WTC11 (cell line): ENCODE data around the gene ENOX2. TPM values are rescaled to one million over a fixed set of nuclear protein-coding genes. Genes with fewer than 3 reads are reported as not detected.

Experiments used
- ATAC-seq: fragments of 200-7000 bp; cut with Tn5 transposase; 2 replicates; pipeline ENCODE4 v1.10.0; 2021; ENCODE audit warnings: mild to moderate bottlenecking, moderate library complexity
- CTCF ChIA-PET: fragments of 300-600 bp; sonication (Branson Sonifier 250); formaldehyde crosslinking; loops from one replicate; lab custom pipeline; 2021; ENCODE audit warnings: antibody characterized with exemption; lab: Charles Lee
- POLR2A ChIA-PET: fragments of 350-600 bp; sonication (Branson Sonifier 250); formaldehyde crosslinking; loops from one replicate; lab custom pipeline; 2021; ENCODE audit warnings: antibody characterized with exemption; lab: Charles Lee
- DNase-seq: peaks from one replicate; pipeline ENCODE4 v3.0.0; 2021; ENCODE audit warnings: low spot score
- H3K27ac Mint-ChIP-seq: 2 replicates; pipeline ENCODE4 v1.8.0; 2021; ENCODE audit warnings: mixed read lengths
- H3K27me3 Mint-ChIP-seq: 2 replicates; pipeline ENCODE4 v1.8.0; 2021; ENCODE audit warnings: low read depth, mild to moderate bottlenecking, moderate library complexity, mixed read lengths
- H3K36me3 Mint-ChIP-seq: 2 replicates; pipeline ENCODE4 v1.8.0; 2021; ENCODE audit warnings: mixed read lengths
- H3K4me1 Mint-ChIP-seq: 2 replicates; pipeline ENCODE4 v1.8.0; 2022; ENCODE audit warnings: mixed read lengths
- H3K4me3 Mint-ChIP-seq: 2 replicates; pipeline ENCODE4 v1.8.0; 2021; ENCODE audit warnings: mild to moderate bottlenecking, moderate library complexity, mixed read lengths
- H3K9me3 Mint-ChIP-seq: 2 replicates; pipeline ENCODE4 v1.8.0; 2021; ENCODE audit warnings: mixed read lengths
- KAT7 ChIP-seq: sonication (generic); formaldehyde crosslinking; IDR thresholded peaks from 2 replicates; pipeline ENCODE4 v1.8.1; 2023; ENCODE audit warnings: missing genetic modification reagents, mild to moderate bottlenecking, borderline replicate concordance
- MAX ChIP-seq: sonication (generic); formaldehyde crosslinking; IDR thresholded peaks from 2 replicates; pipeline ENCODE4 v1.8.0; 2022; ENCODE audit warnings: mild to moderate bottlenecking, missing genetic modification reagents
- PREB ChIP-seq: sonication (generic); formaldehyde crosslinking; IDR thresholded peaks from 2 replicates; pipeline ENCODE4 v1.8.1; 2022; ENCODE audit warnings: mild to moderate bottlenecking, missing genetic modification reagents, moderate library complexity, borderline replicate concordance
- RELA ChIP-seq: sonication (generic); formaldehyde crosslinking; IDR thresholded peaks from 2 replicates; pipeline ENCODE4 v1.8.1; 2022; ENCODE audit warnings: missing genetic modification reagents, mild to moderate bottlenecking, borderline replicate concordance
- SMAD3 ChIP-seq: sonication (generic); formaldehyde crosslinking; IDR thresholded peaks from 2 replicates; pipeline ENCODE4 v1.8.0; 2022; ENCODE audit warnings: missing genetic modification reagents, mild to moderate bottlenecking, borderline replicate concordance
- SP1 ChIP-seq: sonication (generic); formaldehyde crosslinking; conservative IDR thresholded peaks from 2 replicates; pipeline ENCODE4 v1.8.1; 2022; ENCODE audit warnings: missing genetic modification reagents
- TCF7 ChIP-seq: sonication (generic); formaldehyde crosslinking; IDR thresholded peaks from 2 replicates; pipeline ENCODE4 v1.8.0; 2022; ENCODE audit warnings: mild to moderate bottlenecking, low read depth, missing genetic modification reagents, moderate library complexity
- ZNF263 ChIP-seq: sonication (generic); formaldehyde crosslinking; IDR thresholded peaks from 2 replicates; pipeline ENCODE4 v1.8.1; 2022; ENCODE audit warnings: low read depth, mild to moderate bottlenecking, moderate library complexity, missing genetic modification reagents
- total RNA-seq: library from RNA; stranded (reverse); gene quantifications from 3 replicates; pipeline ENCODE4 v1.2.3, GENCODE V29; 2021
- TF ChIP-seq, protein P1 (sequence below): sonication (generic); formaldehyde crosslinking; IDR thresholded peaks from 2 replicates; pipeline ENCODE4 v1.8.1; 2023; ENCODE audit warnings: mild to moderate bottlenecking, missing genetic modification reagents, moderate library complexity
- TF ChIP-seq, protein P2 (sequence below): sonication (generic); formaldehyde crosslinking; IDR thresholded peaks from 2 replicates; pipeline ENCODE4 v1.8.0; 2022; ENCODE audit warnings: mild to moderate bottlenecking, missing genetic modification reagents
- TF ChIP-seq, protein P3 (sequence below): sonication (generic); formaldehyde crosslinking; IDR thresholded peaks from 2 replicates; pipeline ENCODE4 v1.8.0; 2023; ENCODE audit warnings: missing genetic modification reagents, mild to moderate bottlenecking, borderline replicate concordance
- TF ChIP-seq, protein P4 (sequence below): sonication (generic); formaldehyde crosslinking; IDR thresholded peaks from 2 replicates; pipeline ENCODE4 v1.8.0; 2022; ENCODE audit warnings: missing genetic modification reagents
- TF ChIP-seq, protein P5 (sequence below): sonication (generic); formaldehyde crosslinking; conservative IDR thresholded peaks from 2 replicates; pipeline ENCODE4 v1.8.1; 2022; ENCODE audit warnings: mild to moderate bottlenecking, missing genetic modification reagents
- TF ChIP-seq, protein P6 (sequence below): fragments of 250-450 bp; sonication (Bioruptor Pico); IDR thresholded peaks from 2 replicates; pipeline ENCODE4 v2.1.2; 2022; ENCODE audit warnings: mild to moderate bottlenecking, moderate library complexity

Gene ENOX2
- total RNA-seq, 1 experiment from 2014 or later, result 13.8 TPM

DNA sequence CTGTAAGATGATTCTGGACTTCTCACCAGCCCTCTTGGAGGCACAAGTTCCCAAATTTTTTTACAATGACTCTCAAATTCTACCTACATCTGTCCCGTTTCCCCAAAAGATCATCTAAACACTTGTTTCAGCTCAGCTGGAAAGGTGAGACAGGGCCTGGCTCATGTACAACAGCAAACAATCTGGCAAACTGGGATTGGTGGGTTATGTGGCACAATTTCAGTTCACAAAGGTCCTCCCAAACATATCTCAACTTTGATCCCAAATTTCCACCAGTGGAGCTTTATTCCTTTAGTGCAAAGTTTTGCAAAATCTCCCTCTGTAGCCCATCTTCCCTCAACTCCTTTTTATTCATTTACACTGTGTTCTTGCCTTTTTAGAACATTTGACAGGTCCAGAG, 207.1 kb downstream of the ENOX2 start:
- ATAC-seq (no peak), DNase-seq (no peak)
- ChIA-PET CTCF (no interaction called here), POLR2A (no interaction called here)
- Mint-ChIP-seq H3K4me3 (no peak overlapping the region), H3K27ac (no peak overlapping the region), H3K9me3 (no peaks in the 10 kb centered on the region), H3K4me1 (peaks cover 6% of the 10 kb centered on the region), H3K27me3 (no peaks in the 10 kb centered on the region; the same call in 1 of the 2 replicates), H3K36me3 (no peaks in the 10 kb centered on the region)
- TF ChIP-seq ZNF263 (CRISPR knock-in tag) (no peak), KAT7 (CRISPR knock-in tag) (no peak), RELA (CRISPR knock-in tag) (no peak), SMAD3 (CRISPR knock-in tag) (no peak), PREB (CRISPR knock-in tag) (no peak), SP1 (CRISPR knock-in tag) (no peak), MAX (no peak), TCF7 (CRISPR knock-in tag) (no peak)
- TF ChIP-seq, protein P1, sequence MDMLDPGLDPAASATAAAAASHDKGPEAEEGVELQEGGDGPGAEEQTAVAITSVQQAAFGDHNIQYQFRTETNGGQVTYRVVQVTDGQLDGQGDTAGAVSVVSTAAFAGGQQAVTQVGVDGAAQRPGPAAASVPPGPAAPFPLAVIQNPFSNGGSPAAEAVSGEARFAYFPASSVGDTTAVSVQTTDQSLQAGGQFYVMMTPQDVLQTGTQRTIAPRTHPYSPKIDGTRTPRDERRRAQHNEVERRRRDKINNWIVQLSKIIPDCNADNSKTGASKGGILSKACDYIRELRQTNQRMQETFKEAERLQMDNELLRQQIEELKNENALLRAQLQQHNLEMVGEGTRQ (CRISPR knock-in tag), result no peak
- TF ChIP-seq, protein P2, sequence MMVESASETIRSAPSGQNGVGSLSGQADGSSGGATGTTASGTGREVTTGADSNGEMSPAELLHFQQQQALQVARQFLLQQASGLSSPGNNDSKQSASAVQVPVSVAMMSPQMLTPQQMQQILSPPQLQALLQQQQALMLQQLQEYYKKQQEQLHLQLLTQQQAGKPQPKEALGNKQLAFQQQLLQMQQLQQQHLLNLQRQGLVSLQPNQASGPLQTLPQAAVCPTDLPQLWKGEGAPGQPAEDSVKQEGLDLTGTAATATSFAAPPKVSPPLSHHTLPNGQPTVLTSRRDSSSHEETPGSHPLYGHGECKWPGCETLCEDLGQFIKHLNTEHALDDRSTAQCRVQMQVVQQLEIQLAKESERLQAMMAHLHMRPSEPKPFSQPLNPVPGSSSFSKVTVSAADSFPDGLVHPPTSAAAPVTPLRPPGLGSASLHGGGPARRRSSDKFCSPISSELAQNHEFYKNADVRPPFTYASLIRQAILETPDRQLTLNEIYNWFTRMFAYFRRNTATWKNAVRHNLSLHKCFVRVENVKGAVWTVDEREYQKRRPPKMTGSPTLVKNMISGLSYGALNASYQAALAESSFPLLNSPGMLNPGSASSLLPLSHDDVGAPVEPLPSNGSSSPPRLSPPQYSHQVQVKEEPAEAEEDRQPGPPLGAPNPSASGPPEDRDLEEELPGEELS (CRISPR knock-in tag), result no peak
- TF ChIP-seq, protein P3, sequence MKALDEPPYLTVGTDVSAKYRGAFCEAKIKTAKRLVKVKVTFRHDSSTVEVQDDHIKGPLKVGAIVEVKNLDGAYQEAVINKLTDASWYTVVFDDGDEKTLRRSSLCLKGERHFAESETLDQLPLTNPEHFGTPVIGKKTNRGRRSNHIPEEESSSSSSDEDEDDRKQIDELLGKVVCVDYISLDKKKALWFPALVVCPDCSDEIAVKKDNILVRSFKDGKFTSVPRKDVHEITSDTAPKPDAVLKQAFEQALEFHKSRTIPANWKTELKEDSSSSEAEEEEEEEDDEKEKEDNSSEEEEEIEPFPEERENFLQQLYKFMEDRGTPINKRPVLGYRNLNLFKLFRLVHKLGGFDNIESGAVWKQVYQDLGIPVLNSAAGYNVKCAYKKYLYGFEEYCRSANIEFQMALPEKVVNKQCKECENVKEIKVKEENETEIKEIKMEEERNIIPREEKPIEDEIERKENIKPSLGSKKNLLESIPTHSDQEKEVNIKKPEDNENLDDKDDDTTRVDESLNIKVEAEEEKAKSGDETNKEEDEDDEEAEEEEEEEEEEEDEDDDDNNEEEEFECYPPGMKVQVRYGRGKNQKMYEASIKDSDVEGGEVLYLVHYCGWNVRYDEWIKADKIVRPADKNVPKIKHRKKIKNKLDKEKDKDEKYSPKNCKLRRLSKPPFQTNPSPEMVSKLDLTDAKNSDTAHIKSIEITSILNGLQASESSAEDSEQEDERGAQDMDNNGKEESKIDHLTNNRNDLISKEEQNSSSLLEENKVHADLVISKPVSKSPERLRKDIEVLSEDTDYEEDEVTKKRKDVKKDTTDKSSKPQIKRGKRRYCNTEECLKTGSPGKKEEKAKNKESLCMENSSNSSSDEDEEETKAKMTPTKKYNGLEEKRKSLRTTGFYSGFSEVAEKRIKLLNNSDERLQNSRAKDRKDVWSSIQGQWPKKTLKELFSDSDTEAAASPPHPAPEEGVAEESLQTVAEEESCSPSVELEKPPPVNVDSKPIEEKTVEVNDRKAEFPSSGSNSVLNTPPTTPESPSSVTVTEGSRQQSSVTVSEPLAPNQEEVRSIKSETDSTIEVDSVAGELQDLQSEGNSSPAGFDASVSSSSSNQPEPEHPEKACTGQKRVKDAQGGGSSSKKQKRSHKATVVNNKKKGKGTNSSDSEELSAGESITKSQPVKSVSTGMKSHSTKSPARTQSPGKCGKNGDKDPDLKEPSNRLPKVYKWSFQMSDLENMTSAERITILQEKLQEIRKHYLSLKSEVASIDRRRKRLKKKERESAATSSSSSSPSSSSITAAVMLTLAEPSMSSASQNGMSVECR (CRISPR knock-in tag), result no peak
- TF ChIP-seq, protein P4, sequence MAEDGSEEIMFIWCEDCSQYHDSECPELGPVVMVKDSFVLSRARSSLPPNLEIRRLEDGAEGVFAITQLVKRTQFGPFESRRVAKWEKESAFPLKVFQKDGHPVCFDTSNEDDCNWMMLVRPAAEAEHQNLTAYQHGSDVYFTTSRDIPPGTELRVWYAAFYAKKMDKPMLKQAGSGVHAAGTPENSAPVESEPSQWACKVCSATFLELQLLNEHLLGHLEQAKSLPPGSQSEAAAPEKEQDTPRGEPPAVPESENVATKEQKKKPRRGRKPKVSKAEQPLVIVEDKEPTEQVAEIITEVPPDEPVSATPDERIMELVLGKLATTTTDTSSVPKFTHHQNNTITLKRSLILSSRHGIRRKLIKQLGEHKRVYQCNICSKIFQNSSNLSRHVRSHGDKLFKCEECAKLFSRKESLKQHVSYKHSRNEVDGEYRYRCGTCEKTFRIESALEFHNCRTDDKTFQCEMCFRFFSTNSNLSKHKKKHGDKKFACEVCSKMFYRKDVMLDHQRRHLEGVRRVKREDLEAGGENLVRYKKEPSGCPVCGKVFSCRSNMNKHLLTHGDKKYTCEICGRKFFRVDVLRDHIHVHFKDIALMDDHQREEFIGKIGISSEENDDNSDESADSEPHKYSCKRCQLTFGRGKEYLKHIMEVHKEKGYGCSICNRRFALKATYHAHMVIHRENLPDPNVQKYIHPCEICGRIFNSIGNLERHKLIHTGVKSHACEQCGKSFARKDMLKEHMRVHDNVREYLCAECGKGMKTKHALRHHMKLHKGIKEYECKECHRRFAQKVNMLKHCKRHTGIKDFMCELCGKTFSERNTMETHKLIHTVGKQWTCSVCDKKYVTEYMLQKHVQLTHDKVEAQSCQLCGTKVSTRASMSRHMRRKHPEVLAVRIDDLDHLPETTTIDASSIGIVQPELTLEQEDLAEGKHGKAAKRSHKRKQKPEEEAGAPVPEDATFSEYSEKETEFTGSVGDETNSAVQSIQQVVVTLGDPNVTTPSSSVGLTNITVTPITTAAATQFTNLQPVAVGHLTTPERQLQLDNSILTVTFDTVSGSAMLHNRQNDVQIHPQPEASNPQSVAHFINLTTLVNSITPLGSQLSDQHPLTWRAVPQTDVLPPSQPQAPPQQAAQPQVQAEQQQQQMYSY, result no peak
- TF ChIP-seq, protein P5, sequence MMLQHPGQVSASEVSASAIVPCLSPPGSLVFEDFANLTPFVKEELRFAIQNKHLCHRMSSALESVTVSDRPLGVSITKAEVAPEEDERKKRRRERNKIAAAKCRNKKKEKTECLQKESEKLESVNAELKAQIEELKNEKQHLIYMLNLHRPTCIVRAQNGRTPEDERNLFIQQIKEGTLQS (CRISPR knock-in tag), result no peak
- TF ChIP-seq, protein P6, sequence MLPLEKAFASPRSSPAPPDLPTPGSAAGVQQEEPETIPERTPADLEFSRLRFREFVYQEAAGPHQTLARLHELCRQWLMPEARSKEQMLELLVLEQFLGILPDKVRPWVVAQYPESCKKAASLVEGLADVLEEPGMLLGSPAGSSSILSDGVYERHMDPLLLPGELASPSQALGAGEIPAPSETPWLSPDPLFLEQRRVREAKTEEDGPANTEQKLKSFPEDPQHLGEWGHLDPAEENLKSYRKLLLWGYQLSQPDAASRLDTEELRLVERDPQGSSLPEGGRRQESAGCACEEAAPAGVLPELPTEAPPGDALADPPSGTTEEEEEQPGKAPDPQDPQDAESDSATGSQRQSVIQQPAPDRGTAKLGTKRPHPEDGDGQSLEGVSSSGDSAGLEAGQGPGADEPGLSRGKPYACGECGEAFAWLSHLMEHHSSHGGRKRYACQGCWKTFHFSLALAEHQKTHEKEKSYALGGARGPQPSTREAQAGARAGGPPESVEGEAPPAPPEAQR (CRISPR knock-in tag), result no peak
